DND-41 (cell line): ENCODE results near the gene FOXF2.

Source experiments
- ATAC-seq: fragments of 200-7000 bp; cut with Tn5 transposase; 3 replicates; pipeline ENCODE4 v1.9.1; 2021; ENCODE audit warnings: low read depth; ENCODE audit not compliant: insufficient read depth
- DNase-seq: peaks from one replicate; pipeline ENCODE4 v3.0.0-alpha.2; 2020
- H2AFZ ChIP-seq: 2 replicates; pipeline ENCODE4 v1.6.0; 2012; ENCODE audit warnings: low read depth, low read length
- H3K27ac ChIP-seq: 2 replicates; pipeline ENCODE4 v1.5.1; 2012; ENCODE audit warnings: low read length, inconsistent platforms
- H3K27me3 ChIP-seq: fragments of 200-600 bp; sonication (generic); 2 replicates; pipeline ENCODE4 v1.6.0; 2012; ENCODE audit warnings: low read length, mild to moderate bottlenecking, inconsistent platforms; ENCODE audit not compliant: insufficient read depth, poor library complexity
- H3K36me3 ChIP-seq: 2 replicates; pipeline ENCODE4 v1.5.1; 2012; ENCODE audit warnings: low read length, inconsistent platforms; ENCODE audit not compliant: insufficient read depth
- H3K4me1 ChIP-seq: 2 replicates; pipeline ENCODE4 v1.5.1; 2012; ENCODE audit warnings: mild to moderate bottlenecking, low read length; ENCODE audit not compliant: insufficient read depth
- H3K4me2 ChIP-seq: 2 replicates; pipeline ENCODE4 v1.6.0; 2012; ENCODE audit warnings: mild to moderate bottlenecking, moderate library complexity, low read length, inconsistent platforms; ENCODE audit not compliant: insufficient read depth
- H3K4me3 ChIP-seq, 2 experiments: fragments of 200-600 bp in 1 of 2; shearing (Covaris generic) in 1 of 2; 2 replicates each; pipeline ENCODE4 v1.5.1; 2012 to 2016; ENCODE audit warnings: inconsistent platforms in 2 of 2, low read length in 2 of 2, mild to moderate bottlenecking in 2 of 2, low read depth in 1 of 2, moderate library complexity in 1 of 2
- H3K79me2 ChIP-seq: 2 replicates; pipeline ENCODE4 v1.6.0; 2012; ENCODE audit warnings: low read length, inconsistent platforms; ENCODE audit not compliant: insufficient read depth
- H3K9ac ChIP-seq: 2 replicates; pipeline ENCODE4 v1.6.0; 2012; ENCODE audit warnings: low read depth, mild to moderate bottlenecking, inconsistent platforms, low read length, moderate library complexity
- H3K9me3 ChIP-seq: 2 replicates; pipeline ENCODE4 v1.5.1; 2012; ENCODE audit warnings: low read length, moderate library complexity, mild to moderate bottlenecking, inconsistent platforms; ENCODE audit not compliant: insufficient read depth, severe bottlenecking
- H4K20me1 ChIP-seq: 2 replicates; pipeline ENCODE4 v1.6.0; 2012; ENCODE audit warnings: low read length; ENCODE audit not compliant: insufficient read depth
- EZH2 ChIP-seq: IDR thresholded peaks from 3 replicates; pipeline ENCODE4 v1.6.1; 2012; ENCODE audit warnings: borderline replicate concordance, low read depth, mild to moderate bottlenecking, moderate library complexity, low read length, inconsistent platforms; ENCODE audit not compliant: severe bottlenecking
- TF ChIP-seq, protein P1 (sequence below): IDR thresholded peaks from 2 replicates; pipeline ENCODE4 v1.5.1; 2012; ENCODE audit warnings: borderline replicate concordance, low read length, moderate library complexity, mild to moderate bottlenecking; ENCODE audit not compliant: poor library complexity, severe bottlenecking; ENCODE audit errors: extremely low read depth

The FOXF2 gene

DNA sequence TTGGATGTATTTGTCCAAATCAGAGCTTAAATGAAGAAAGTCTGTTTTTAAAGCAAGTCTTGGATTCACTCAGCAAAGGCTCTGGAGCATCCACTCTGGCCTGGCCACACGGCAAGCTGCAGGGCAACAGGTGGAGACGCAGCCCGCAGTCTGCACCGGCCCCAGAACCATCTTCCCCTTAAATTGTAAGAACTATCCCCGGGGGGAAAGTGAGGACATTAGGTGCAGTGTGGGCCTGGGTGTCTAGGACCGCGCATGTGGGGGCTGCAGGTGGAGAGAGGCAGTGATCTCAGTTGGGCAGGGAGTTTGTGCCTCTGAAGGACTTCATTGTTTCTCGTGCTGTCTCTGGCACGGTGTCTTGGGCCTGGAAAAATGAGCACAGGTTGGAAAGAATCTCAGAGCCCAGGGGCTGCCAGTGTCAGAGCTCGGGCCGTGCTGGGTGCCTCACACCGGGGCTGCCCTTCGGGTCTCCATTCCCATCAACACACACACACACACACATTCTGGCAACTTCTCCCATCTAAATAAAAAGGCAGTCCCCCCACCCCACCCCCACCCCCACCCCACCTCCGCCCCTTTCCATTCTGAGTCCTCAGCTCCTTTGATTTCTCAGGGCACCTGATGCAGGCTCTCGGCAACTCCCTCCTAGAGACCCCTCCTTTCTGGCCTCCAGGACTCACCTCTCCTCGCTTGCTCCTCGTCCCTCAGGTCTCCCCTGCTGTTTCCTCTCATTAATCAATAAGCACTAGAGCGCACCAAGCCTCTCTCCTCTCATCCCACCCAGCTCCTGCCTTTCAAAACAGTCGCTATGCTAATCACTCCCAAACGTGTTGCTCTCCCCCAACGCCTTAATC lies 48.4 kb downstream of the FOXF2 start:
- Histone ChIP-seq H3K4me1 (no peaks in the 10 kb centered on the region), H3K4me3 (no peak overlapping the region), H2AFZ (no peak overlapping the region), H3K36me3 (no peaks in the 10 kb centered on the region), H3K27me3 (no peaks in the 10 kb centered on the region), H3K9me3 (no peaks in the 10 kb centered on the region), H3K79me2 (no peaks in the 10 kb centered on the region), H3K27ac (no peak overlapping the region), H4K20me1 (no peaks in the 10 kb centered on the region), H3K4me2 (no peak overlapping the region), H3K9ac (no peak overlapping the region)
- TF ChIP-seq, protein P1, sequence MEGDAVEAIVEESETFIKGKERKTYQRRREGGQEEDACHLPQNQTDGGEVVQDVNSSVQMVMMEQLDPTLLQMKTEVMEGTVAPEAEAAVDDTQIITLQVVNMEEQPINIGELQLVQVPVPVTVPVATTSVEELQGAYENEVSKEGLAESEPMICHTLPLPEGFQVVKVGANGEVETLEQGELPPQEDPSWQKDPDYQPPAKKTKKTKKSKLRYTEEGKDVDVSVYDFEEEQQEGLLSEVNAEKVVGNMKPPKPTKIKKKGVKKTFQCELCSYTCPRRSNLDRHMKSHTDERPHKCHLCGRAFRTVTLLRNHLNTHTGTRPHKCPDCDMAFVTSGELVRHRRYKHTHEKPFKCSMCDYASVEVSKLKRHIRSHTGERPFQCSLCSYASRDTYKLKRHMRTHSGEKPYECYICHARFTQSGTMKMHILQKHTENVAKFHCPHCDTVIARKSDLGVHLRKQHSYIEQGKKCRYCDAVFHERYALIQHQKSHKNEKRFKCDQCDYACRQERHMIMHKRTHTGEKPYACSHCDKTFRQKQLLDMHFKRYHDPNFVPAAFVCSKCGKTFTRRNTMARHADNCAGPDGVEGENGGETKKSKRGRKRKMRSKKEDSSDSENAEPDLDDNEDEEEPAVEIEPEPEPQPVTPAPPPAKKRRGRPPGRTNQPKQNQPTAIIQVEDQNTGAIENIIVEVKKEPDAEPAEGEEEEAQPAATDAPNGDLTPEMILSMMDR: no peak
- TF ChIP-seq EZH2: no peak
- DNase-seq (no peak), ATAC-seq (no peak)

DNA sequence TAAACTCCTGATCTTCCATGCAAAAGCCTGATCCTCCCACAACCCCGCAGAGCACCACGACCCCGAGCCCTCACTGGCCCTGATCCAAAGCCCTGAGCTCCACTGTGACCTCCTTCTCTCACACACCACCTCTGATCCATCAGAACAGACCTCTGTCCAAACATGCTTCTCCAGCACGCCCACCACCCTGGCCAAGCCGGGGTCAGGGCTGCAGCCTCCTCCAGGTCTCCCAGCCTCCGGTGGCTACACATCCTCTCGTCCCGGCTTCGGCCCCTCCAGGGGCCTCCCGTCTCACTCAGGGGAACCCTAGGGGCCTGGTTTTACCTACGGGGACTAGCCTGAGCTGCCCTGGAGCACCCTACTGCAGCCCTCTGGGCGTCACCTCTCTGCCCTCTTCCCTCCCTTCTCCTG lies 49.1 kb downstream of the FOXF2 start:
- Histone ChIP-seq H3K36me3 (no peaks in the 10 kb centered on the region), H4K20me1 (no peaks in the 10 kb centered on the region), H3K27me3 (no peaks in the 10 kb centered on the region), H3K4me2 (no peak overlapping the region), H3K27ac (no peak overlapping the region), H3K4me1 (no peaks in the 10 kb centered on the region), H3K79me2 (no peaks in the 10 kb centered on the region), H2AFZ (no peak overlapping the region), H3K4me3 (no peak overlapping the region), H3K9me3 (no peaks in the 10 kb centered on the region), H3K9ac (no peak overlapping the region)
- ATAC-seq (no peak), DNase-seq (no peak)
- TF ChIP-seq EZH2: no peak
- TF ChIP-seq, protein P1: no peak

DNA sequence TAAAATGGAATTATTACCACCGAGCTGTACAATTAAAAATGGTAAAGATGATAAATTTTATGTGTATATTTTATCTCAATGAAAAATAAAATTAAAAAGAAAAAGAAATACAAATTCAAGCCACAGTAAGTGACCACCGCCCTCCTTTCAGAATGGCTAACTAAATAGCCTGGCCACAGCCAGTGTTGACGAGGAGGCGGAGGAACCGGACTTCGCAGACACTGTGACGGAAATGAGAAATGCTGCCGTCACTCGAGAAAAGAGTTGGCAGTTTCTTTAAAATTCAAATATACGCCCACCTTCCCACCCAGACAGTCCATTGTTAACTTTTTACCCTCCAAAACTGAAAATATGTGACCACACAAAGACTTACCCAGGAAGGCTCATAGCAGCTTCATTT lies 50.0 kb downstream of the FOXF2 start:
- ATAC-seq: no peak
- Histone ChIP-seq H3K4me3 (no peak overlapping the region), H3K27ac (no peak overlapping the region)

More for the DNA sequence above, 50.0 kb downstream of the FOXF2 start:
- Histone ChIP-seq H3K4me1 (no peaks in the 10 kb centered on the region), H2AFZ (no peak overlapping the region), H3K4me2 (no peak overlapping the region), H4K20me1 (no peaks in the 10 kb centered on the region), H3K36me3 (no peaks in the 10 kb centered on the region), H3K9ac (no peak overlapping the region), H3K9me3 (no peaks in the 10 kb centered on the region), H3K27me3 (no peaks in the 10 kb centered on the region), H3K79me2 (no peaks in the 10 kb centered on the region)
- TF ChIP-seq, protein P1: no peak
- DNase-seq: no peak
